Activated CD4-positive, alpha-beta T cell treated with anti-CD3 and anti-CD28 coated beads for 36 hours (primary cell): ENCODE measurements around the gene HGD. TPM values are rescaled to one million over a fixed set of nuclear protein-coding genes. Genes with fewer than 3 reads are reported as not detected.

ENCODE experiments used
- ATAC-seq: fragments of 200-7000 bp; cut with Tn5 transposase; one replicate; pipeline ENCODE4 v1.10.0; 2021; ENCODE audit warnings: mild to moderate bottlenecking, moderate library complexity
- CTCF ChIA-PET: fragments of 350-600 bp; sonication (Branson Sonifier 250); formaldehyde crosslinking; loops from one replicate; lab custom pipeline; 2021; ENCODE audit warnings: antibody characterized with exemption; lab: Charles Lee
- POLR2A ChIA-PET: fragments of 350-600 bp; sonication (Branson Sonifier 250); formaldehyde crosslinking; loops from one replicate; lab custom pipeline; 2021; ENCODE audit warnings: antibody characterized with exemption, inconsistent platforms; lab: Charles Lee
- DNase-seq: peaks from one replicate; pipeline ENCODE4 v3.0.0-alpha.2; 2020
- H3K27ac Mint-ChIP-seq: one replicate; pipeline ENCODE4 v1.8.0; 2021; ENCODE audit warnings: mixed read lengths
- H3K27me3 Mint-ChIP-seq: one replicate; pipeline ENCODE4 v1.8.0; 2021; ENCODE audit warnings: mixed read lengths
- H3K36me3 Mint-ChIP-seq: one replicate; pipeline ENCODE4 v1.8.0; 2021; ENCODE audit warnings: low read depth, mixed read lengths
- H3K4me1 Mint-ChIP-seq: one replicate; pipeline ENCODE4 v1.8.0; 2021; ENCODE audit warnings: mixed read lengths
- H3K4me3 Mint-ChIP-seq: one replicate; pipeline ENCODE4 v1.8.0; 2021; ENCODE audit warnings: mild to moderate bottlenecking, moderate library complexity, mixed read lengths
- H3K9me3 Mint-ChIP-seq: one replicate; pipeline ENCODE4 v1.8.0; 2021; ENCODE audit warnings: low read depth, mixed read lengths
- intact Hi-C, 2 experiments: fragments of 100-400 bp; cut with DNase I in 1 of 2; cut with micrococcal nuclease in 1 of 2; formaldehyde crosslinking; loops; one replicate each; pipeline versions ENCODE4 v1.14.2 to v1.15.1; 2022 to 2024; cut with DNase I, micrococcal nuclease
- total RNA-seq, 2 experiments: library from RNA; stranded (reverse); gene quantifications; one replicate each; pipeline ENCODE4 v1.2.3, GENCODE V29; 2021

HGD gene
- total RNA-seq, 2 experiments from 2014 or later = 0.16 to 0.58 TPM

- H3K36me3 Mint-ChIP-seq = peaks cover 20% of the 10 kb centered on the region
- no peak overlapping the region for H3K4me3 Mint-ChIP-seq
- POLR2A ChIA-PET = no interaction called here
- ATAC-seq (no peak), DNase-seq (no peak)
- H3K4me1 Mint-ChIP-seq = no peaks in the 10 kb centered on the region
- intact Hi-C loops = no loop called here
- H3K9me3 Mint-ChIP-seq = no peaks in the 10 kb centered on the region
- H3K27me3 Mint-ChIP-seq = no peaks in the 10 kb centered on the region
- no peak overlapping the region for H3K27ac Mint-ChIP-seq
- CTCF ChIA-PET = interaction anchor here (0.9 kb wide), 1 partner anchor 41 kb away, joined by 4 read pairs; no protein-coding TSS in a partner anchor
Observed at GRCh38 chr3:120601554-120601953, 80.5 kb downstream of the HGD start.

GRCh38 chr3:120599211-120599610 lies 82.8 kb downstream of the HGD start:
- H3K27me3 Mint-ChIP-seq = no peaks in the 10 kb centered on the region
- H3K36me3 Mint-ChIP-seq = peaks cover 20% of the 10 kb centered on the region
- H3K4me1 Mint-ChIP-seq = peaks cover 10% of the 10 kb centered on the region
- POLR2A ChIA-PET = no interaction called here
- no peaks in the 10 kb centered on the region for H3K9me3 Mint-ChIP-seq
- no peak overlapping the region for H3K27ac Mint-ChIP-seq
- intact Hi-C loops = loop anchor here (5.0 to 10.0 kb wide), 2 partner anchors 254 to 1137 kb away; partner anchors contain the start of genes LRRC58 (in 1 of the 2) and TMEM39A (in 1 of the 2)
- no peak overlapping the region for H3K4me3 Mint-ChIP-seq
- ATAC-seq (no peak), DNase-seq (no peak)
- CTCF ChIA-PET = no interaction called here

- H3K4me3 Mint-ChIP-seq = no peak overlapping the region
- ChIA-PET POLR2A (interaction anchor here (0.6 kb wide), 2 partner anchors 11 to 230 kb away, joined by 3 to 10 read pairs; no protein-coding TSS in a partner anchor), CTCF (interaction anchor here (0.6 to 2.9 kb wide), 7 partner anchors 37 to 921 kb away, joined by 3 to 20 read pairs (median 3); partner anchors contain the start of genes GTF2E1 and RABL3)
- intact Hi-C loops = loop anchor here (2.0 to 10.0 kb wide), 3 partner anchors 253 to 1135 kb away; partner anchors contain the start of genes GSK3B (in 1 of the 2), LRRC58 (in 1 of the 2) and TMEM39A (in 1 of the 2)
- no peak for DNase-seq
- no peaks in the 10 kb centered on the region for H3K27me3 Mint-ChIP-seq
- no peaks in the 10 kb centered on the region for H3K9me3 Mint-ChIP-seq
- H3K4me1 Mint-ChIP-seq = peaks cover 10% of the 10 kb centered on the region
- ATAC-seq = peak; percentile 43
- peaks cover 14% of the 10 kb centered on the region for H3K36me3 Mint-ChIP-seq
- no peak overlapping the region for H3K27ac Mint-ChIP-seq
Observed at GRCh38 chr3:120597445-120598049, 84.5 kb downstream of the HGD start.

- Mint-ChIP-seq H3K27me3 (no peaks in the 10 kb centered on the region), H3K36me3 (peaks cover 13% of the 10 kb centered on the region), H3K9me3 (no peaks in the 10 kb centered on the region), H3K27ac (peak overlapping the region; percentile 94), H3K4me1 (peaks cover 10% of the 10 kb centered on the region), H3K4me3 (no peak overlapping the region)
- intact Hi-C loops = loop anchor here (1.0 to 10.0 kb wide), 8 partner anchors 38 to 1135 kb away; partner anchors contain the start of genes GTF2E1 (in 2 of the 2), RABL3 (in 2 of the 2), GSK3B (in 1 of the 2) and LRRC58 (in 1 of the 2)
- ChIA-PET POLR2A (no interaction called here), CTCF (interaction anchor here (1.0 to 2.9 kb wide), 4 partner anchors 36 to 297 kb away, joined by 3 to 20 read pairs (median 6); no protein-coding TSS in a partner anchor)
- ATAC-seq (no peak), DNase-seq (no peak)
Observed at GRCh38 chr3:120596853-120597223, 85.2 kb downstream of the HGD start.

DNA sequence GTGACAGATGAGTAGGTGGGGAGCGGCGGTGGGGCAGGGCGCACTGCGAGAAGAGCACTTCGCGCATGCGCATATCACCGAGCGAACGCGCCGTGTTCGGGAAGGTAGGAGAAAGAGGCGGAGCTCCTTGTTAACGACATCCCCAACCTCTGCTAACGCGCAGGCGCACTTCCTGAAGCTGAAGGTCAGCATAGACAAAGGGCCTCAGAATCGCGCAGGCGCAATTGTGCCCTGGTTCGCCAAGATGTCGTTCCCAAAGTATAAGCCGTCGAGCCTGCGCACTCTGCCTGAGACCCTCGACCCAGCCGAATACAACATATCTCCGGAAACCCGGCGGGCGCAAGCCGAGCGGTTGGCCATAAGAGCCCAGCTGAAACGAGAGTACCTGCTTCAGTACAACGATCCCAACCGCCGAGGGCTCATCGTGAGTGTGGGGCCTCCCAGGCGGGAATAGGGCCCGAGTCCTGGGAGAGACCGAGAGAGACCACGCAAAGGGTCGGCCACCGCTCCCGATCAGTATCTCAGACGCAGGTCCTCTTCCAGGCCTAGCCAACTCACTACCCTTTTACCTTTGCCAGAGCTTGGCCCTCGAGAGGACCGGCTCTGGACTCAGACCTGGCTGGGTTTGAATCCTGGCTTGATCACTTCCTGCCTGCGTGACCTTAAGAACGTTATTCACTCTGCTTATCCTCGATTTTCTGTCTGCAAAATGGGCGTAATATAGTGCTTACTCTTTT lies 85.8 kb downstream of the HGD start, which contains the start of gene NDUFB4:
NDUFB4 (plus strand) TSS at position 221 of the 737 bp plus-strand sequence; CDS start at position 245, 24 bp downstream.
- Mint-ChIP-seq H3K27me3 (no peaks in the 10 kb centered on the region), H3K4me3 (no peak within 1 kb of the TSS), H3K36me3 (peaks cover 10% of the 10 kb centered on the region), H3K27ac (peak within 1 kb of the TSS; percentile 94), H3K4me1 (peaks cover 10% of the 10 kb centered on the region), H3K9me3 (no peaks in the 10 kb centered on the region)
- ATAC-seq (peak; percentile 94), DNase-seq (peak; percentile 98)
- intact Hi-C loops = loop anchor here (1.0 to 10.0 kb wide), 8 partner anchors 37 to 1134 kb away; partner anchors contain the start of genes GTF2E1 (in 2 of the 2), RABL3 (in 2 of the 2), GSK3B (in 1 of the 2) and LRRC58 (in 1 of the 2)
- CTCF ChIA-PET = interaction anchor here (0.7 to 2.9 kb wide), 9 partner anchors 29 to 1727 kb away, joined by 3 to 20 read pairs (median 3); partner anchors contain the start of gene POLQ
- POLR2A ChIA-PET = interaction anchor here (0.6 to 1.0 kb wide), 5 partner anchors 73 to 501 kb away, joined by 3 to 6 read pairs (median 5); partner anchors contain the start of genes GTF2E1 and RABL3

DNA sequence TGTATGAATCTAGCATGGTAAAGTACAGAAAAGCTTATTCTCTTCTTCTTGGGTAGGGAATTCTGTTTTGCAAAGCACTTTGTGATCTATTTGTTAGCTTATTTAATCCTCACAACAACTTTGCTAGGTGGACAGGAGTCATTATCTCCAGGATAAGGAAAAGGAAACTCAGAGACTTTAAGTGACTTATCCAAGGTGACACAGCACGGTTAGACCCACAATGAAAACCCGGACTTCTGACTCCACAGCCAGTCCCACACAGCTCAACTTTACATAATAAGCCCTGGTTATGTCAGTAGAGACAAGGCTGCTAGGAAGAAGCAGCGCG lies 86.3 kb downstream of the HGD start:
- Mint-ChIP-seq H3K4me1 (peaks cover 10% of the 10 kb centered on the region), H3K9me3 (no peaks in the 10 kb centered on the region), H3K27ac (peak overlapping the region; percentile 94), H3K4me3 (no peak overlapping the region), H3K27me3 (no peaks in the 10 kb centered on the region), H3K36me3 (peaks cover 4% of the 10 kb centered on the region)
- POLR2A ChIA-PET = interaction anchor here (0.6 to 1.0 kb wide), 5 partner anchors 73 to 500 kb away, joined by 3 to 6 read pairs (median 5); partner anchors contain the start of genes GTF2E1 and RABL3
- ATAC-seq = no peak
- intact Hi-C loops = loop anchor here (1.0 to 10.0 kb wide), 8 partner anchors 36 to 1133 kb away; partner anchors contain the start of genes GTF2E1 (in 2 of the 2), RABL3 (in 2 of the 2), GSK3B (in 1 of the 2) and LRRC58 (in 1 of the 2)
- DNase-seq = no peak
- CTCF ChIA-PET = interaction anchor here (0.7 to 2.9 kb wide), 9 partner anchors 28 to 1726 kb away, joined by 3 to 20 read pairs (median 3); partner anchors contain the start of gene POLQ

- POLR2A ChIA-PET = no interaction called here
- ATAC-seq (no peak), DNase-seq (no peak)
- H3K9me3 Mint-ChIP-seq = peaks cover 4% of the 10 kb centered on the region
- H3K36me3 Mint-ChIP-seq = no peaks in the 10 kb centered on the region
- CTCF ChIA-PET = no interaction called here
- H3K27ac Mint-ChIP-seq = no peak overlapping the region
- no peak overlapping the region for H3K4me3 Mint-ChIP-seq
- intact Hi-C loops = no loop called here
- peaks cover 2% of the 10 kb centered on the region for H3K27me3 Mint-ChIP-seq
- no peaks in the 10 kb centered on the region for H3K4me1 Mint-ChIP-seq
Observed at GRCh38 chr3:120587332-120587975, 94.6 kb downstream of the HGD start.

Other genes with a start within 250 kb of the HGD start
- gene FSTL1, start 231.2 kb downstream of the HGD start, total RNA-seq = under 1 TPM; 0.66 to 0.83 TPM
- 100 to 1,000 TPM; 157 to 186 TPM for gene NDUFB4, start 85.9 kb downstream of the HGD start, total RNA-seq
- 10 to 100 TPM; 35.5 to 37.8 TPM for gene RABL3, start 60.3 kb upstream of the HGD start, total RNA-seq
- gene GTF2E1, start 60.5 kb upstream of the HGD start, total RNA-seq = 10 to 100 TPM; 26.1 to 27.0 TPM
- gene STXBP5L, start 226.0 kb upstream of the HGD start, total RNA-seq = not detected